HCT116 (cell line): ENCODE measurements around the gene PRKG1. TPM values are rescaled to one million over a fixed set of nuclear protein-coding genes. Genes with fewer than 3 reads are reported as not detected.

Experiments used
- ATAC-seq: fragments of 200-7000 bp; cut with Tn5 transposase; 2 replicates; pipeline ENCODE4 v1.9.1; 2020; ENCODE audit warnings: mild to moderate bottlenecking, moderate library complexity
- BruUV-seq: library from RNA; stranded (reverse); fragments of 400-500 nt; replicated peaks from 2 replicates; lab custom pipeline; 2021; lab: Mats Ljungman, UMichigan
- CTCF ChIA-PET: fragments of 300-600 bp; sonication (Branson Sonifier 250); formaldehyde crosslinking; loops from one replicate; lab custom pipeline; 2021; ENCODE audit warnings: antibody characterized with exemption; lab: Charles Lee
- POLR2A ChIA-PET: fragments of 300-600, 350-600 bp; sonication (Branson Sonifier 250); formaldehyde crosslinking; loops from one replicate; lab custom pipeline; 2021; ENCODE audit warnings: antibody characterized with exemption; lab: Charles Lee
- RAD21 ChIA-PET, 2 experiments: fragments of 300-600 bp; sonication (Branson Sonifier 250); formaldehyde crosslinking; loops; one replicate each; lab custom pipeline; 2023; ENCODE audit warnings: low total read pairs in 2 of 2; ENCODE audit not compliant: uncharacterized antibody in 2 of 2, unreplicated experiment in 2 of 2, low non-redundant PET in 1 of 2; lab: Charles Lee
- DNase-seq: peaks from one replicate; pipeline ENCODE4 v3.0.0-alpha.2; 2010; ENCODE audit warnings: low read depth, low spot score
- H2AFZ ChIP-seq: fragments of 200-600 bp; shearing (Covaris generic), sonication (generic); 2 replicates; pipeline ENCODE4 v1.6.1; 2017; ENCODE audit warnings: low read depth, mixed run types, mixed read lengths, antibody characterized with exemption, low read length; ENCODE audit not compliant: poor library complexity, severe bottlenecking
- H3K27ac ChIP-seq: 2 replicates; pipeline ENCODE4 v1.5.1; 2012; ENCODE audit warnings: low read depth, low read length
- H3K27me3 ChIP-seq: fragments of 200-600 bp; sonication (generic); 2 replicates; pipeline ENCODE4 v1.6.1; 2016; ENCODE audit warnings: mixed run types, low read length, mixed read lengths; ENCODE audit not compliant: insufficient read depth
- H3K36me3 ChIP-seq, 2 experiments: fragments of 200-500 bp in 1 of 2; fragments of 200-600 bp in 1 of 2; sonication (Bioruptor generic) in 1 of 2; sonication (generic) in 1 of 2; 2 replicates each; pipeline versions ENCODE4 v1.5.1 to v1.6.1; 2014 to 2016; ENCODE audit warnings: low read length in 2 of 2, inconsistent platforms in 1 of 2, mixed read lengths in 1 of 2, mixed run types in 1 of 2; ENCODE audit not compliant: insufficient read depth in 2 of 2, control insufficient read depth in 1 of 2
- H3K4me1 ChIP-seq, 2 experiments: fragments of 200-600 bp in 1 of 2; sonication (generic) in 1 of 2; 2 replicates each; pipeline versions ENCODE4 v1.5.1 to v1.6.1; 2012 to 2017; ENCODE audit warnings: low read length in 2 of 2, inconsistent platforms in 1 of 2, mild to moderate bottlenecking in 1 of 2, mixed read lengths in 1 of 2, mixed run types in 1 of 2, moderate library complexity in 1 of 2; ENCODE audit not compliant: insufficient read depth in 2 of 2, control insufficient read depth in 1 of 2
- H3K4me2 ChIP-seq: fragments of 200-600 bp; sonication (generic); 2 replicates; pipeline ENCODE4 v1.6.1; 2017; ENCODE audit warnings: mixed run types, low read length, mixed read lengths
- H3K4me3 ChIP-seq, 2 experiments: fragments of 200-600 bp in 1 of 2; sonication (generic) in 1 of 2; replicated peaks in 1 of 2; 2 replicates each; pipeline ENCODE4 v1.5.1; 2011 to 2016; ENCODE audit warnings: low read length in 2 of 2, control low read depth in 1 of 2, low read depth in 1 of 2, mild to moderate bottlenecking in 1 of 2, mixed read lengths in 1 of 2, mixed run types in 1 of 2
- H3K79me2 ChIP-seq: fragments of 200-600 bp; sonication (generic); 2 replicates; pipeline ENCODE4 v1.6.1; 2017; ENCODE audit warnings: mild to moderate bottlenecking, mixed run types, low read length, moderate library complexity, mixed read lengths; ENCODE audit not compliant: insufficient read depth
- H3K9ac ChIP-seq: fragments of 200-600 bp; sonication (generic); 2 replicates; pipeline ENCODE4 v1.6.1; 2016; ENCODE audit warnings: low read length, mixed read lengths
- H3K9me2 ChIP-seq: fragments of 200-600 bp; sonication (generic), shearing (Covaris generic); 2 replicates; pipeline ENCODE4 v1.6.1; 2017; ENCODE audit warnings: mixed run types, mild to moderate bottlenecking, moderate library complexity; ENCODE audit not compliant: insufficient read depth
- H3K9me3 ChIP-seq, 2 experiments: fragments of 200-500 bp in 1 of 2; fragments of 200-600 bp in 1 of 2; sonication (Bioruptor generic) in 1 of 2; sonication (generic) in 1 of 2; 2 replicates each; pipeline ENCODE4 v1.6.1; 2014 to 2017; ENCODE audit warnings: low read length in 2 of 2, mixed read lengths in 2 of 2, inconsistent platforms in 1 of 2, low read depth in 1 of 2, mild to moderate bottlenecking in 1 of 2, mixed run types in 1 of 2, moderate library complexity in 1 of 2; ENCODE audit not compliant: control insufficient read depth in 1 of 2, insufficient read depth in 1 of 2
- H4K20me1 ChIP-seq: fragments of 200-600 bp; sonication (generic), shearing (Covaris generic); 2 replicates; pipeline ENCODE4 v1.6.1; 2017; ENCODE audit warnings: mixed run types, mild to moderate bottlenecking, moderate library complexity; ENCODE audit not compliant: insufficient read depth
- ATF3 ChIP-seq: IDR thresholded peaks from 2 replicates; pipeline ENCODE4 v1.6.1; 2012
- CBX3 ChIP-seq: IDR thresholded peaks from 2 replicates; pipeline ENCODE4 v1.6.1; 2012; ENCODE audit warnings: low read depth
- CEBPB ChIP-seq: IDR thresholded peaks from 2 replicates; pipeline ENCODE4 v1.6.1; 2012; ENCODE audit warnings: low read depth
- CTCF ChIP-seq, 3 experiments: fragments of 200-600 bp in 1 of 3; sonication (generic) in 1 of 3; IDR thresholded peaks in 2 of 3; conservative IDR thresholded peaks in 1 of 3; 2 replicates each; pipeline ENCODE4 v1.5.1; 2012 to 2017; ENCODE audit warnings: low read depth in 2 of 3, low read length in 2 of 3, antibody characterized with exemption in 1 of 3, borderline replicate concordance in 1 of 3, control low read depth in 1 of 3, mild to moderate bottlenecking in 1 of 3, mixed read lengths in 1 of 3, mixed run types in 1 of 3, moderate library complexity in 1 of 3; ENCODE audit not compliant: insufficient read depth in 1 of 3
- EGR1 ChIP-seq: IDR thresholded peaks from 2 replicates; pipeline ENCODE4 v1.6.1; 2012; ENCODE audit warnings: low read depth
- EZH2 ChIP-seq: fragments of 200-600 bp; sonication (generic); IDR thresholded peaks from 2 replicates; pipeline ENCODE4 v1.6.1; 2017; ENCODE audit warnings: antibody characterized with exemption, mixed run types
- FOSL1 ChIP-seq: IDR thresholded peaks from 2 replicates; pipeline ENCODE4 v1.6.1; 2012; ENCODE audit warnings: low read depth
- MAX ChIP-seq: IDR thresholded peaks from 2 replicates; pipeline ENCODE4 v1.6.1; 2012
- POLR2A ChIP-seq: IDR thresholded peaks from 2 replicates; pipeline ENCODE4 v1.7.0; 2011; ENCODE audit warnings: borderline replicate concordance; ENCODE audit not compliant: insufficient read depth, insufficient read length; ENCODE audit errors: extremely low read depth
- POLR2AphosphoS5 ChIP-seq: IDR thresholded peaks from 2 replicates; pipeline ENCODE4 v1.6.1; 2011; ENCODE audit warnings: mild to moderate bottlenecking, low read depth, low read length, moderate library complexity
- SIN3A ChIP-seq: IDR thresholded peaks from 2 replicates; pipeline ENCODE4 v1.6.1; 2012; ENCODE audit warnings: low read depth
- TCF7L2 ChIP-seq: IDR thresholded peaks from 2 replicates; pipeline ENCODE4 v1.7.0; 2011; ENCODE audit warnings: borderline replicate concordance, inconsistent platforms; ENCODE audit not compliant: insufficient read depth, insufficient read length; ENCODE audit errors: extremely low read depth
- YY1 ChIP-seq: IDR thresholded peaks from 2 replicates; pipeline ENCODE4 v1.6.1; 2011; ENCODE audit warnings: low read length, low read depth, moderate library complexity, mild to moderate bottlenecking; ENCODE audit not compliant: insufficient replicate concordance; ENCODE audit errors: extremely low read depth
- ZBTB33 ChIP-seq: IDR thresholded peaks from 2 replicates; pipeline ENCODE4 v1.6.1; 2011; ENCODE audit warnings: mild to moderate bottlenecking, low read length, moderate library complexity; ENCODE audit not compliant: insufficient replicate concordance; ENCODE audit errors: extremely low read depth
- ZFX ChIP-seq: fragments of 450-650 bp; IDR thresholded peaks from 2 replicates; pipeline ENCODE4 v1.6.1; 2017
- intact Hi-C: fragments of 100-400 bp; cut with micrococcal nuclease; formaldehyde crosslinking; loops from 2 replicates; pipeline ENCODE4 v1.10.0; 2022
- total RNA-seq: library from RNA; stranded (reverse); gene quantifications from one replicate; pipeline ENCODE4 v1.2.1, GENCODE V29; 2021; ENCODE audit not compliant: unreplicated experiment
- TF ChIP-seq, protein P1 (sequence below): IDR thresholded peaks from 2 replicates; pipeline ENCODE4 v1.6.1; 2012; ENCODE audit warnings: low read depth

Gene PRKG1
- total RNA-seq, 1 experiment from 2014 or later = 1.4 TPM

- Histone ChIP-seq H3K9me3 (no peaks in the 10 kb centered on the region), H3K4me3 (no peak overlapping the region), H3K9ac (no peak overlapping the region), H2AFZ (no peak overlapping the region), H4K20me1 (no peaks in the 10 kb centered on the region), H3K79me2 (no peaks in the 10 kb centered on the region), H3K9me2 (no peaks in the 10 kb centered on the region), H3K36me3 (no peaks in the 10 kb centered on the region), H3K4me1 (no peaks in the 10 kb centered on the region), H3K27ac (no peak overlapping the region), H3K4me2 (no peak overlapping the region), H3K27me3 (peaks cover 21% of the 10 kb centered on the region; the same call in 1 of the 2 replicates)
- ChIA-PET RAD21 (no interaction called here), CTCF (no interaction called here), POLR2A (no interaction called here)
- BruUV-seq = no TSS peak
- no peak for DNase-seq
- TF ChIP-seq YY1 = no peak
- TF ChIP-seq POLR2A = no peak
- no peak for TF ChIP-seq CEBPB
- TF ChIP-seq, protein P1, sequence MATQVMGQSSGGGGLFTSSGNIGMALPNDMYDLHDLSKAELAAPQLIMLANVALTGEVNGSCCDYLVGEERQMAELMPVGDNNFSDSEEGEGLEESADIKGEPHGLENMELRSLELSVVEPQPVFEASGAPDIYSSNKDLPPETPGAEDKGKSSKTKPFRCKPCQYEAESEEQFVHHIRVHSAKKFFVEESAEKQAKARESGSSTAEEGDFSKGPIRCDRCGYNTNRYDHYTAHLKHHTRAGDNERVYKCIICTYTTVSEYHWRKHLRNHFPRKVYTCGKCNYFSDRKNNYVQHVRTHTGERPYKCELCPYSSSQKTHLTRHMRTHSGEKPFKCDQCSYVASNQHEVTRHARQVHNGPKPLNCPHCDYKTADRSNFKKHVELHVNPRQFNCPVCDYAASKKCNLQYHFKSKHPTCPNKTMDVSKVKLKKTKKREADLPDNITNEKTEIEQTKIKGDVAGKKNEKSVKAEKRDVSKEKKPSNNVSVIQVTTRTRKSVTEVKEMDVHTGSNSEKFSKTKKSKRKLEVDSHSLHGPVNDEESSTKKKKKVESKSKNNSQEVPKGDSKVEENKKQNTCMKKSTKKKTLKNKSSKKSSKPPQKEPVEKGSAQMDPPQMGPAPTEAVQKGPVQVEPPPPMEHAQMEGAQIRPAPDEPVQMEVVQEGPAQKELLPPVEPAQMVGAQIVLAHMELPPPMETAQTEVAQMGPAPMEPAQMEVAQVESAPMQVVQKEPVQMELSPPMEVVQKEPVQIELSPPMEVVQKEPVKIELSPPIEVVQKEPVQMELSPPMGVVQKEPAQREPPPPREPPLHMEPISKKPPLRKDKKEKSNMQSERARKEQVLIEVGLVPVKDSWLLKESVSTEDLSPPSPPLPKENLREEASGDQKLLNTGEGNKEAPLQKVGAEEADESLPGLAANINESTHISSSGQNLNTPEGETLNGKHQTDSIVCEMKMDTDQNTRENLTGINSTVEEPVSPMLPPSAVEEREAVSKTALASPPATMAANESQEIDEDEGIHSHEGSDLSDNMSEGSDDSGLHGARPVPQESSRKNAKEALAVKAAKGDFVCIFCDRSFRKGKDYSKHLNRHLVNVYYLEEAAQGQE = no peak
- no peak for TF ChIP-seq CBX3
- TF ChIP-seq POLR2AphosphoS5 = no peak
- no peak for TF ChIP-seq TCF7L2
- TF ChIP-seq ZFX = no peak
- no peak for TF ChIP-seq ATF3
- TF ChIP-seq CTCF (IDR thresholded peaks at IDR 0.05 in 2 of 3, conservative IDR thresholded peaks at IDR 0.05 in 1 of 3; ENCODE audit: borderline replicate concordance in 1 of 3, insufficient read depth in 1 of 3, low read depth in 2 of 3, low read length in 2 of 3) = no peak
- TF ChIP-seq ZBTB33 = no peak
- TF ChIP-seq SIN3A = no peak
- no peak for TF ChIP-seq EGR1
- no peak for TF ChIP-seq FOSL1
- no peak for TF ChIP-seq EZH2
- no peak for TF ChIP-seq MAX
- intact Hi-C loops = no loop called here
- ATAC-seq = no peak
Measured at GRCh38 chr10:51075873-51076229, 1.6 kb downstream of the PRKG1 start.
